PC-9 (cell line): Measurements from ENCODE around the gene UBE2M. TPM values are rescaled to one million over a fixed set of nuclear protein-coding genes. Genes with fewer than 3 reads are reported as not detected.
"Not testable (repeated sequence)": the region's sequence is repeated elsewhere in the genome, so short reads cannot be mapped to it uniquely, and the experiment has no call there.

ENCODE experiments used
- BruUV-seq: library from RNA; stranded (reverse); fragments of 400-500 nt; replicated peaks from 2 replicates; lab custom pipeline; 2021; lab: Mats Ljungman, UMichigan
- CTCF ChIA-PET: fragments of 300-600 bp; sonication (Branson Sonifier 250); formaldehyde crosslinking; loops from one replicate; lab custom pipeline; 2022; ENCODE audit warnings: antibody characterized with exemption; lab: Charles Lee
- POLR2A ChIA-PET: fragments of 300-600 bp; sonication (Branson Sonifier 250); formaldehyde crosslinking; loops from one replicate; lab custom pipeline; 2022; ENCODE audit warnings: antibody characterized with exemption; ENCODE audit not compliant: unreplicated experiment; lab: Charles Lee
- DNase-seq, 2 experiments: peaks; one replicate each; pipeline versions ENCODE4 v3.0.0 to v3.0.0-alpha.2; 2015 to 2022; ENCODE audit warnings: mixed read lengths in 1 of 2
- H2AFZ ChIP-seq: fragments of 200-600 bp; sonication (generic); 2 replicates; pipeline ENCODE4 v1.8.1; 2017; ENCODE audit warnings: antibody characterized with exemption
- H3F3A ChIP-seq: fragments of 200-600 bp; sonication (generic); 2 replicates; pipeline ENCODE4 v1.8.1; 2017; ENCODE audit warnings: antibody characterized with exemption, mild to moderate bottlenecking, low read depth; ENCODE audit not compliant: insufficient read depth
- H3K27ac ChIP-seq: fragments of 200-600 bp; sonication (generic); 2 replicates; pipeline ENCODE4 v1.6.1; 2016; ENCODE audit warnings: mixed run types
- H3K27me3 ChIP-seq: fragments of 200-600 bp; sonication (generic); 2 replicates; pipeline ENCODE4 v1.6.1; 2016; ENCODE audit warnings: low read depth, mixed run types; ENCODE audit not compliant: insufficient read depth
- H3K36me3 ChIP-seq: fragments of 200-600 bp; sonication (generic); 2 replicates; pipeline ENCODE4 v1.6.1; 2016; ENCODE audit warnings: low read depth, mixed run types
- H3K4me1 ChIP-seq: fragments of 200-600 bp; sonication (generic); replicated peaks from 2 replicates; pipeline ENCODE4 v1.6.1; 2016; ENCODE audit warnings: mixed run types; ENCODE audit not compliant: insufficient read depth
- H3K4me2 ChIP-seq: fragments of 200-600 bp; sonication (generic); 2 replicates; pipeline ENCODE4 v1.6.1; 2017; ENCODE audit warnings: mixed run types
- H3K4me3 ChIP-seq: fragments of 200-600 bp; sonication (generic); 2 replicates; pipeline ENCODE4 v1.6.1; 2016; ENCODE audit warnings: mixed run types
- H3K79me2 ChIP-seq: fragments of 200-600 bp; sonication (generic); 2 replicates; pipeline ENCODE4 v1.6.1; 2017; ENCODE audit warnings: low read depth, mixed run types
- H3K9me2 ChIP-seq: fragments of 200-600 bp; sonication (generic); 2 replicates; pipeline ENCODE4 v1.8.1; 2017; ENCODE audit warnings: mild to moderate bottlenecking; ENCODE audit not compliant: insufficient read depth
- H3K9me3 ChIP-seq: fragments of 200-600 bp; sonication (generic); 2 replicates; pipeline ENCODE4 v1.8.1; 2016; ENCODE audit warnings: low read depth; ENCODE audit not compliant: insufficient read depth
- H4K20me1 ChIP-seq: fragments of 200-600 bp; sonication (generic); 2 replicates; pipeline ENCODE4 v1.8.1; 2017; ENCODE audit not compliant: insufficient read depth
- CTCF ChIP-seq: fragments of 200-600 bp; sonication (generic); conservative IDR thresholded peaks from 2 replicates; pipeline ENCODE4 v1.6.1; 2017; ENCODE audit warnings: mixed run types, antibody characterized with exemption, mild to moderate bottlenecking, moderate library complexity
- EZH2 ChIP-seq: fragments of 200-600 bp; sonication (generic); IDR thresholded peaks from 2 replicates; pipeline ENCODE4 v1.8.0; 2017; ENCODE audit warnings: antibody characterized with exemption, low read depth
- intact Hi-C: fragments of 100-400 bp; cut with micrococcal nuclease; formaldehyde crosslinking; loops from one replicate; pipeline ENCODE4 v1.10.0; 2022; ENCODE audit not compliant: unreplicated experiment
- microRNA-seq: library from miRNA; unstranded; fragments of <30 nt; microRNA quantifications from one replicate; pipeline ENCODE4 v1.2.0, GENCODE V29; 2021; ENCODE audit warnings: borderline number of aligned reads, borderline replicate concordance
- total RNA-seq: library from RNA; stranded (reverse); gene quantifications from 2 replicates; pipeline ENCODE4 v1.2.3, GENCODE V29; 2021

Gene UBE2M
- total RNA-seq, 1 experiment from 2014 or later: not detected

GRCh38 chr19:58509731-58510083, 48.7 kb downstream of the UBE2M start:
- Histone ChIP-seq H3K4me1 (no peaks in the 10 kb centered on the region), H3K79me2 (no peaks in the 10 kb centered on the region), H3K9me2 (no peaks in the 10 kb centered on the region), H3K9me3 (no peaks in the 10 kb centered on the region), H3K4me2 (no peak overlapping the region), H3K27ac (no peak overlapping the region), H3K4me3 (no peak overlapping the region), H3F3A (no peaks in the 10 kb centered on the region), H3K27me3 (no peaks in the 10 kb centered on the region), H4K20me1 (no peaks in the 10 kb centered on the region), H3K36me3 (no peaks in the 10 kb centered on the region), H2AFZ (no peak overlapping the region)
- ChIA-PET CTCF (no interaction called here), POLR2A (no interaction called here)
- intact Hi-C loops: no loop called here
- no TSS peak for BruUV-seq
- TF ChIP-seq CTCF (no peak), EZH2 (no peak)
- DNase-seq: no peak

DNA sequence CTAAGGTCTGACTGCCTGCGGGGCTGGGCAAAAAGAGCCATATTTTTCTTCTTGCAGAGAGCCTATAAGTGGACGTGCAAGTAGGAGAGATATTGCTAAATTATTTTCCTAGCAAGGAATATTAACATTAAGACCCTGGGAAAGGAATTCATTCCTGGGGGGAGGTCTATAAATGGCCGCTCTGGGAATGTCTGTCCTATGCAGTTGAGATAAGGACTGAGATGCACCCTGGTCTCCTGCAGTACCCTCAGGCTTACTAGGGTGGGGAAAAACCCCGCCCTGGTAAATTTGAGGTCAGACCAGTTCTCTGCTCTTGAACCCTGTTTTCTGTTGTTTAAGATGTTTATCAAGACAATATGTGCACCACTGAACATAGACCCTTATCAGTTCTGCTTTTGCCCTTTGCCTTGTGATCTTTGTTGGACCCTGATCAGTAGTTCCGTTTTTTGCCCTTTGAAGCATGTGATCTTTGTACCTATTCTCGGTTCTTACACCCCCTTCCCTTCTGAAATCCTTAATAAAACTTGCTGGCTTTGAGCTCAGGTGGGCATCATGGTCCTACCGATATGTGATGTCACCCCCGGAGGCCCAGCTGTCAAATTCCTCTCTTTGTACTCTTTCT, 50.7 kb downstream of the UBE2M start:
- CTCF ChIA-PET, H3K79me2 ChIP-seq, H3K4me3 ChIP-seq, H3F3A ChIP-seq, H3K36me3 ChIP-seq, H3K4me2 ChIP-seq, BruUV-seq, H2AFZ ChIP-seq, H3K27me3 ChIP-seq, H3K9me3 ChIP-seq, H4K20me1 ChIP-seq, DNase-seq, intact Hi-C loops, H3K27ac ChIP-seq, H3K9me2 ChIP-seq, H3K4me1 ChIP-seq: not testable (repeated sequence)
- POLR2A ChIA-PET: interaction anchor here (0.7 kb wide), 1 partner anchor 65 kb away, joined by 9 read pairs; no protein-coding TSS in a partner anchor

Small RNAs within 50 kb of the gene (microRNA-seq; reads per million reads assigned to microRNA genes)
- gene MIR6807: not detected

Other genes with a start within 250 kb of the UBE2M start
- gene ZSCAN22, start 231.6 kb downstream of the UBE2M start, total RNA-seq: 0.08 TPM in 1 of 2 replicates, not detected in the other
- 2.5 and 4.5 TPM in 2 replicates for gene A1BG, start 205.1 kb downstream of the UBE2M start, total RNA-seq
- 7.2 and 8.6 TPM in 2 replicates for gene ZNF497, start 195.9 kb downstream of the UBE2M start, total RNA-seq
- gene ZNF837, start 177.6 kb downstream of the UBE2M start, total RNA-seq: 3.3 and 4.1 TPM in 2 replicates
- gene RPS5, start 171.3 kb downstream of the UBE2M start, total RNA-seq: 941 and 961 TPM in 2 replicates
- gene RNF225, start 163.0 kb downstream of the UBE2M start, total RNA-seq: 0.61 and 0.68 TPM in 2 replicates
- 13.5 and 18.8 TPM in 2 replicates for gene ZNF584, start 150.0 kb downstream of the UBE2M start, total RNA-seq
- 1.5 and 2.1 TPM in 2 replicates for gene ZNF132, start 118.5 kb downstream of the UBE2M start, total RNA-seq
- 4.3 and 6.1 TPM in 2 replicates for gene ZNF324B, start 107.0 kb downstream of the UBE2M start, total RNA-seq
- 5.9 and 8.1 TPM in 2 replicates for gene ZNF324, start 91.5 kb downstream of the UBE2M start, total RNA-seq
- 11.0 and 16.5 TPM in 2 replicates for gene ZNF446, start 82.3 kb downstream of the UBE2M start, total RNA-seq
- gene SLC27A5, start 46.6 kb downstream of the UBE2M start, total RNA-seq: 8.4 and 9.2 TPM in 2 replicates
- gene ZBTB45, start 38.8 kb downstream of the UBE2M start, total RNA-seq: 8.1 and 8.9 TPM in 2 replicates
- gene TRIM28, start 14.5 kb downstream of the UBE2M start, total RNA-seq: 311 and 322 TPM in 2 replicates
- 149 and 186 TPM in 2 replicates for gene CHMP2A, start 3.5 kb downstream of the UBE2M start, total RNA-seq
- not detected in 2 replicates for gene MZF1, start 14.7 kb upstream of the UBE2M start, total RNA-seq